ENCODE data around the gene DNM2. TPM values are rescaled to one million over a fixed set of nuclear protein-coding genes. Genes with fewer than 3 reads are reported as not detected.
"Not testable (repeated sequence)": the region's sequence is repeated elsewhere in the genome, so short reads cannot be mapped to it uniquely, and the experiment has no call there.

DNM2 gene
- total RNA-seq, 1 donor from 2014 or later = 184 TPM

GRCh38 chr19:10872546-10873107 is 154.7 kb downstream of the DNM2 start:
- H3K36me3 Mint-ChIP-seq (ENCODE audit: low read depth, unreplicated experiment) = peaks cover 3% of the 10 kb centered on the region
- peaks cover 6% of the 10 kb centered on the region for H3K4me1 Mint-ChIP-seq (ENCODE audit: unreplicated experiment)
- no peak for TF ChIP-seq CTCF (IDR thresholded peaks at IDR 0.05; ENCODE audit: unreplicated experiment)
- H3K27ac Mint-ChIP-seq (ENCODE audit: unreplicated experiment) = peak overlapping the region; percentile 79
- peaks cover 19% of the 10 kb centered on the region for H3K27me3 Mint-ChIP-seq (ENCODE audit: unreplicated experiment)
- no peaks in the 10 kb centered on the region for H3K9me3 Mint-ChIP-seq (ENCODE audit: unreplicated experiment)
- no peak for DNase-seq (ENCODE audit: low spot score)
- H3K4me3 Mint-ChIP-seq (ENCODE audit: unreplicated experiment) = peak overlapping the region; percentile 98

GRCh38 chr19:10874024-10874423 is 156.1 kb downstream of the DNM2 start:
- H3K9me3 Mint-ChIP-seq (ENCODE audit: unreplicated experiment) = no peaks in the 10 kb centered on the region
- H3K4me1 Mint-ChIP-seq (ENCODE audit: unreplicated experiment) = peaks cover 6% of the 10 kb centered on the region
- H3K4me3 Mint-ChIP-seq (ENCODE audit: unreplicated experiment) = peak overlapping the region; percentile 56
- H3K27me3 Mint-ChIP-seq (ENCODE audit: unreplicated experiment) = peaks cover 14% of the 10 kb centered on the region
- TF ChIP-seq CTCF (IDR thresholded peaks at IDR 0.05; ENCODE audit: unreplicated experiment) = no peak
- no peak for DNase-seq (ENCODE audit: low spot score)
- H3K27ac Mint-ChIP-seq (ENCODE audit: unreplicated experiment) = no peak overlapping the region
- peaks cover 3% of the 10 kb centered on the region for H3K36me3 Mint-ChIP-seq (ENCODE audit: low read depth, unreplicated experiment)

GRCh38 chr19:10876459-10877240 is 158.8 kb downstream of the DNM2 start:
- H3K27ac Mint-ChIP-seq (ENCODE audit: unreplicated experiment) = peak overlapping the region; percentile 9
- H3K36me3 Mint-ChIP-seq (ENCODE audit: low read depth, unreplicated experiment) = no peaks in the 10 kb centered on the region
- no peak for TF ChIP-seq CTCF (IDR thresholded peaks at IDR 0.05; ENCODE audit: unreplicated experiment)
- peaks cover 7% of the 10 kb centered on the region for H3K27me3 Mint-ChIP-seq (ENCODE audit: unreplicated experiment)
- H3K4me1 Mint-ChIP-seq (ENCODE audit: unreplicated experiment) = peaks cover 14% of the 10 kb centered on the region
- no peak overlapping the region for H3K4me3 Mint-ChIP-seq (ENCODE audit: unreplicated experiment)
- DNase-seq (ENCODE audit: low spot score) = no peak
- no peaks in the 10 kb centered on the region for H3K9me3 Mint-ChIP-seq (ENCODE audit: unreplicated experiment)

GRCh38 chr19:10877608-10878007 is 159.7 kb downstream of the DNM2 start:
- H3K9me3 Mint-ChIP-seq (ENCODE audit: unreplicated experiment); H3K27ac Mint-ChIP-seq (ENCODE audit: unreplicated experiment): not testable (repeated sequence)
- peaks cover 16% of the 10 kb centered on the region for H3K4me1 Mint-ChIP-seq (ENCODE audit: unreplicated experiment)

GRCh38 chr19:10878253-10878652 is 160.4 kb downstream of the DNM2 start:
- H3K27ac Mint-ChIP-seq (ENCODE audit: unreplicated experiment) = no peak overlapping the region
- no peaks in the 10 kb centered on the region for H3K9me3 Mint-ChIP-seq (ENCODE audit: unreplicated experiment)
- H3K4me1 Mint-ChIP-seq (ENCODE audit: unreplicated experiment) = peaks cover 12% of the 10 kb centered on the region
- peaks cover 5% of the 10 kb centered on the region for H3K27me3 Mint-ChIP-seq (ENCODE audit: unreplicated experiment)
- no peak for DNase-seq (ENCODE audit: low spot score)
- H3K4me3 Mint-ChIP-seq (ENCODE audit: unreplicated experiment) = no peak overlapping the region
- H3K36me3 Mint-ChIP-seq (ENCODE audit: low read depth, unreplicated experiment) = no peaks in the 10 kb centered on the region
- TF ChIP-seq CTCF (IDR thresholded peaks at IDR 0.05; ENCODE audit: unreplicated experiment) = no peak

More at GRCh38 chr19:10877608-10878007, 159.7 kb downstream of the DNM2 start:
- H3K4me3 Mint-ChIP-seq (ENCODE audit: unreplicated experiment); H3K27me3 Mint-ChIP-seq (ENCODE audit: unreplicated experiment); DNase-seq (ENCODE audit: low spot score); H3K36me3 Mint-ChIP-seq (ENCODE audit: low read depth, unreplicated experiment): not testable (repeated sequence)

Small RNA genes lying within 50 kb of the gene (microRNA-seq; reads per million reads assigned to microRNA genes)
- gene MIR199A1 (ENCODE audit: unreplicated experiment) (not detected), gene MIR4748 (ENCODE audit: unreplicated experiment) (0.56 reads per million), gene MIR638 (ENCODE audit: unreplicated experiment) (0.21 reads per million), gene MIR6793 (ENCODE audit: unreplicated experiment) (2.9 reads per million, percentile 37 among the genes with 10 or more reads in this experiment)

Other genes starting within 250 kb of the DNM2 start
- gene KEAP1, start 214.7 kb upstream of the DNM2 start, total RNA-seq (ENCODE audit: unreplicated experiment) = 56.4 TPM
- not detected for gene S1PR5, start 200.6 kb upstream of the DNM2 start, total RNA-seq (ENCODE audit: unreplicated experiment)
- gene ATG4D, start 174.2 kb upstream of the DNM2 start, total RNA-seq (ENCODE audit: unreplicated experiment) = 11.8 TPM
- gene KRI1, start 152.1 kb upstream of the DNM2 start, total RNA-seq (ENCODE audit: unreplicated experiment) = 25.2 TPM
- gene CDKN2D, start 149.1 kb upstream of the DNM2 start, total RNA-seq (ENCODE audit: unreplicated experiment) = 8.1 TPM
- gene AP1M2, start 130.8 kb upstream of the DNM2 start, total RNA-seq (ENCODE audit: unreplicated experiment) = 7.5 TPM
- 272 TPM for gene SLC44A2, start 92.5 kb upstream of the DNM2 start, total RNA-seq (ENCODE audit: unreplicated experiment)
- 330 TPM for gene ILF3, start 63.7 kb upstream of the DNM2 start, total RNA-seq (ENCODE audit: unreplicated experiment)
- 32.5 TPM for gene QTRT1, start 16.6 kb upstream of the DNM2 start, total RNA-seq (ENCODE audit: unreplicated experiment)
- 22.1 TPM for gene TMED1, start 118.1 kb downstream of the DNM2 start, total RNA-seq (ENCODE audit: unreplicated experiment)
- not detected for gene C19orf38, start 130.3 kb downstream of the DNM2 start, total RNA-seq (ENCODE audit: unreplicated experiment)
- 63.2 TPM for gene CARM1, start 153.5 kb downstream of the DNM2 start, total RNA-seq (ENCODE audit: unreplicated experiment)
- 51.4 TPM for gene YIPF2, start 210.6 kb downstream of the DNM2 start, total RNA-seq (ENCODE audit: unreplicated experiment)
- gene TIMM29, start 210.7 kb downstream of the DNM2 start, total RNA-seq (ENCODE audit: unreplicated experiment) = 18.3 TPM
- 238 TPM for gene SMARCA4, start 243.0 kb downstream of the DNM2 start, total RNA-seq (ENCODE audit: unreplicated experiment)